Sigmoid colon (tissue), 4 donors: Measurements from ENCODE around the gene PCAT6.

Experiments used
- CTCF ChIP-seq, 4 experiments: fragments of 450-650 bp in 3 of 4; fragments of 200-600 bp in 1 of 4; IDR thresholded peaks; one replicate each; pipeline ENCODE4 v1.5.1; 2016 to 2019; ENCODE audit warnings: antibody characterized with exemption in 4 of 4, mild to moderate bottlenecking in 3 of 4, moderate library complexity in 2 of 4
- EP300 ChIP-seq, 4 donors: sonication (generic); formaldehyde crosslinking; IDR thresholded peaks; one replicate each; pipeline ENCODE4 v1.6.1; 2017; ENCODE audit warnings: antibody characterized with exemption in 4 of 4

DNA sequence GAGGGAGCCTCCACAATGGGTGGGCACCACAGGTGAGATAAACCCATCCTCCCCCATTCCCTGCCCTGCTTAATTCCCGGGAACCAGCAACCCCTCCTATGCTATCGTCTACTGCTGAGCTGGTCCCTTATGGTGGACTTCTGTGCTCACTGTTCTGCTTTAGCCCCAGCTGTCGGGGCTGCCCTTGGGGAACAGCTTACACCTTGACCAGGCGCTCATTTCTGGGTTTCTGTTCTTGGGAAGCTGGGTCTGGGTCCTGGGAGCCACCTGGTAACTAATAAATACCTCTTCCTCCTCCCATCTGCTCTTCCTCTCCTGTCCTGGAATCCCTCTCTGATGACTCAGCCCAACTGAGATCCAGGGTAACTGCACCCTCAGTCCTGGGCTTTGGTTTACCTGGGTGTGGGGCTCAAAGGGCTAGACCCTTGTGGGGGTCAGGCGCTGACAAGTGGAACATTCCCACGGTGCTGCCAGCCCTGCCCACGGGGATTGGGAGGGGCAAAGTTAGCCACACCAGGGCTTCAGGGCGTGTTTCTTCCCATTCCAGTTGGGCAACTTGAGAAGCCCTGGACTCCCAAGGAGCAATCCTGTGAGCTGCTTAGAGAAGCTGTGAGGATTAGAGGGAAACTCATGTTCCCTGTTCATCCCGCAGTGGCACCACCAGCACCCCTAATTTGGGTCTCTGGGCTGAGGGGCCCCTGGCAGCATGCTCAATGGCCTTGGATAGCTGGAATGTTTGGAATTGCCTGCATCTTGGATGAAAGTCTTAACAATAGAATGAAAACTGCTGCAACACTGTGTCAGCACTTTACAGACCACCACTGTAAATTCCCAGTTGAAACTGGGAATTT is 1.6 kb downstream of the PCAT6 start:
- TF ChIP-seq CTCF (IDR thresholded peaks at IDR 0.05) (no peak), EP300 (IDR thresholded peaks at IDR 0.05) (no peak)
